D721Med (cell line): Measurements from ENCODE around the gene CYP1B1.

Experiments
- DNase-seq: peaks from one replicate; pipeline ENCODE4 v3.0.0; 2011; ENCODE audit warnings: low spot score; ENCODE audit not compliant: insufficient read length
- FAIRE-seq: peaks from 2 replicates; lab custom pipeline; 2011; peaks lifted over from hg19 to GRCh38; lab: Jason Lieb, UNC
- TF ChIP-seq, protein P1 (sequence below): IDR thresholded peaks from 2 replicates; pipeline ENCODE4 v1.5.1; 2012; ENCODE audit warnings: mild to moderate bottlenecking, control low read depth; ENCODE audit not compliant: insufficient read depth; ENCODE audit errors: missing control alignments

The CYP1B1 gene

GRCh38 chr2:38107738-38108410, 31.9 kb upstream of the CYP1B1 start:
- DNase-seq (no peak), FAIRE-seq (no peak)
- TF ChIP-seq, protein P1, sequence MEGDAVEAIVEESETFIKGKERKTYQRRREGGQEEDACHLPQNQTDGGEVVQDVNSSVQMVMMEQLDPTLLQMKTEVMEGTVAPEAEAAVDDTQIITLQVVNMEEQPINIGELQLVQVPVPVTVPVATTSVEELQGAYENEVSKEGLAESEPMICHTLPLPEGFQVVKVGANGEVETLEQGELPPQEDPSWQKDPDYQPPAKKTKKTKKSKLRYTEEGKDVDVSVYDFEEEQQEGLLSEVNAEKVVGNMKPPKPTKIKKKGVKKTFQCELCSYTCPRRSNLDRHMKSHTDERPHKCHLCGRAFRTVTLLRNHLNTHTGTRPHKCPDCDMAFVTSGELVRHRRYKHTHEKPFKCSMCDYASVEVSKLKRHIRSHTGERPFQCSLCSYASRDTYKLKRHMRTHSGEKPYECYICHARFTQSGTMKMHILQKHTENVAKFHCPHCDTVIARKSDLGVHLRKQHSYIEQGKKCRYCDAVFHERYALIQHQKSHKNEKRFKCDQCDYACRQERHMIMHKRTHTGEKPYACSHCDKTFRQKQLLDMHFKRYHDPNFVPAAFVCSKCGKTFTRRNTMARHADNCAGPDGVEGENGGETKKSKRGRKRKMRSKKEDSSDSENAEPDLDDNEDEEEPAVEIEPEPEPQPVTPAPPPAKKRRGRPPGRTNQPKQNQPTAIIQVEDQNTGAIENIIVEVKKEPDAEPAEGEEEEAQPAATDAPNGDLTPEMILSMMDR, result no peak

DNA sequence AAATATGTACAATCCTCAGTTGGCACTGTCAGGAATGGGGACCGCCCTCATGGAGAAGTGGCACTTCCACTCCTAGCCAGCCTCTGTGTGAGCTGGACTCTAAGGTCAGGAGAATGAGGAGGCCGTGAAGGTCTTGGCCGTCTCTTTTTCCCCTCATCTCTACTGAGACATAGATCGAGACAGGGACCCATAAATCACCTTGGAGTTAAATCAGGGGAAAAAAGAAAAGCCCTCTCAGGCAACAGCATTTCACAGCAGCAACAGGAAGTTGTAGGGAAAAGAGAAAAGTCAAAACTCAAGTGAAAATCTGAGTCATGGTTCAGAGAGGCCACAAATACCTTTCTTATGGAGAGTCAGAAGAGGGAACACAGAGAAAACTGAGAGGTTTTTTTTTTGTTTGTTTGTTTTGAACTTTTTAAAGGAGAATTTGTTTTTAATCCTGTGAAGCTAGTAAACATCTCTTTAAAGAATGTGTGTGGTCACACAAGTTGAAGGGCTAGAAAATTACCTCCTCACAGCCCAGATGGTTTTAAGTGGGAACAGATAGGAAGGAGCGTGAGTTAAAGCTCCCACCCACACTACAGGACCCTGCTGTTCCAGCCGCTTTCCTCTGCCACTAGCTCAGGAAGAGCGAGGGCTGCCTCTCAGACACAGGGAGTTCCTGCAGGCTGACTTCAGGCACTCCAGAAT, 30.6 kb upstream of the CYP1B1 start:
- FAIRE-seq (no peak), DNase-seq (no peak)
- TF ChIP-seq, protein P1, result no peak

DNA sequence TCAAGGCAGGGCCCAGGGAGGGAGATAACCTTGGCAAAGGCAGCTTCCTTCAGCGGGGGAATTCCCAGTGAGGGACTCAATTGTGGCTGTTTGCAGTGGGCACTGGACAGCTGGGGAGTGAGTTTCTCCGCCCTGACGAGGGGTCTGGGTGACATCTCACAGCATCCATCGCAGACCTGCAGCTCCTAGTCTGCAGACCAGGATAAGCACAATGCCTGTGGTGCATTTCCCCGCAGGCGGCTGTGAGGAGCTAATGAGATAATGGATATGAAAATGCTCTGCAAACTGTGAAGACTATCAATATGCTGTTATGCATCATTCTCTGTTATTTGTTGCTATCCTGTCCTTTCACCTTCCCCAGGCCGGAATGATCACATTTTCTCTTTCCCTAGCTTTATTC, 30.0 kb upstream of the CYP1B1 start:
- TF ChIP-seq, protein P1, result no peak
- DNase-seq (no peak), FAIRE-seq (no peak)

GRCh38 chr2:38104598-38104997, 28.6 kb upstream of the CYP1B1 start:
- DNase-seq (no peak), FAIRE-seq (no peak)
- TF ChIP-seq, protein P1, result no peak

DNA sequence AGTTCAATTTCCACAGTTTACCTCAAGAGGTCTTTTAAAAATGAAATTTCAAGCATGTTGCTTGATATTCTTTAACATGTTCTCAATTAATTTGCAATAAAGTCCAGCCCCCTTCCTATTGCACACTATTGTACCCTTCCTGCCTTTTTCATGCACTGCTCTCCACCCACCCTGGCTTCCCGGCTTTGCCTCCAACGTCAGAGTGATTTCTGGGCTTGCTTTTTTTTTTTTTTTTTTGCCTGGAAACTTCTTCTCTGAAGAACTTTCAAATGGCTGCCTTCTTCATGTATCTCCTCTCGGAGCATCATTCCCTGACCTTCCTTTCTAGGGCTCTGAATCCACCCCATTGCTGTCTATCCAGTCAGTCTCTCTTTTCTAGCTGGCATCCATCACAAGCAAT, 24.4 kb upstream of the CYP1B1 start:
- FAIRE-seq (no peak), DNase-seq (no peak)
- TF ChIP-seq, protein P1, result no peak

DNA sequence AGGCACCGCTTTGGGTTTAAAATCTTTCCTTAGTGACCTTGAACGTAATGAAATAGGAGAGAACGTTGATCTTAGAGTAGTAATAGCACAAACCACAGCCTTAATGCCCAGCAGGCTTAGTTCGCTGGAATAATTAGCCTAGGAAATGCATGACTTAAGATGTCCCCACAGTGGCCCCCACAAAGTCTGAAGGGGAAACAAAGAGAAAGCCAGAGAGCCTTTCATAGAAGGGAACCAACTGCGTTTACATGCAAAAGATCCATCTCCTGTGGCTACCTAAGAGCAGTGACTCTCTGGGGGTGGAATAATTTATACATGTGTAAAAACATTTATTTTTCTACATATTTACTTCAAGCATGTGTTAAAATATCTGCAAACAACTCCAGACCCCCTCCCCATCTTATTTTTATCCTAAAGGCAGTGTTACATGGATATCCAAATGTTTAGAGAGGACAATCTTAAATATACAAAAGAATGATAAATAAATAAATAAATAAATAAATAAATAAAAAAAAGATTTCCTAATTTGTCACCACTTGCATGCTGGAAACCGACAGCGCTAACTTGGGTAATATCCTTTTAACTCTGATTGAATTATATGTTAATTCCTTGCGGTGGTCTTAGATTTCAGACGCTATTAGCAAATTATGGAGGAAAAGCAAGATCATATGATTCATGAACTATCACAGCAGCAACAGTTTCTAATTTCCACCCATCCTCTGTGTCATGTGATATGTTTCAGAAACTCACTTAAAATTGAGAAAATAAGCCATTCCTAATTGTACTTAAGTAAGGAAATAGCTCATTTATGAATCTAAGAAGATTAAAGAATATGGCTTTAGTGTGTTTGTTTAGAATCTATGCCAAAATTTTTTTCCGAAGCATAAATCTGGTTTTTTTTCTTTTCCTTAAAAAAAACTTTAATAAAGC, 23.4 kb upstream of the CYP1B1 start:
- no peak for FAIRE-seq
- TF ChIP-seq, protein P1, result no peak
- DNase-seq, result no peak
